ENCODE measurements around the gene INTS3.

DNA sequence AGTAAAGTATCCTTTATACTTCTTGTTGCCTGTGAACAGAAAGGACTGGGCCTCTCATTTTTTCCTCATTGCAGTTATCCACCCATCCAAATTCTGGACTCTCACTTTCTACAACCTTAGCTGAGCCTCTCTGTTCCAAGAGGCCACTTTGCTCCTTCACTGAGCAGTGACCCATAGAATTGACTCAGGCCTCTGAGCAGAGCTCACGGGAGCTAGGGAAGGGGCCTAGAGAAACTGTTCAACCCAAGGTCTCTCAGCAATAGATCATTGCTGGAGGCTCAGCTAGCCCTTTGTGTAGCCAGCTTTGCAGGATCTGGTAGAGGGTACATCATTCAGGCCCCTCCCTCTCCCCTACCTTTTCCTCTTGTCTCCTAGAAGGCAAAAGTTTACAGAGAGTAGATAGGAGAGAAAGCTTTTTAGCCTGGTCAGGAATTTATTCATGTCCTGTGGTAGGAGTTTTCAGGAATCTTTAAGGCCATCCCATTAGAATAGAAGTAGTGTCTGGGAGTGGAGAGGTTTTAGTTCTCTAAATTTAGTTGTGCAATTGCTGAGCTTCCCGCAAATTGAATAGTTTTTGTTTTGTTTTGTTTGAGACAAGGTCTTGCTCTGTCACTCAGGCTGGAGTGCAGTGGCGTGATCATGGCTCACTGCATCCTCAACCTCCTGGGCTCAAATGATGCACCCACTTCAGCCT, 6.7 kb downstream of the INTS3 start:
- TF ChIP-seq EZH2 (IDR thresholded peaks at IDR 0.05): no peak
- no peak for TF ChIP-seq POLR2AphosphoS5 (IDR thresholded peaks at IDR 0.05; ENCODE audit: borderline replicate concordance, low read depth, low read length)

All from SK-N-MC (cell line).